NB4 (cell line): ENCODE data around the gene MYO6.
A peak's percentile ranks its signal among the peaks of the same experiment; 100 is the strongest.

Experiments used
- DNase-seq: peaks from one replicate; pipeline ENCODE4 v3.0.0; 2010; ENCODE audit warnings: low read depth
- H3K4me3 ChIP-seq: one replicate; pipeline ENCODE4 v1.5.1; 2011; ENCODE audit warnings: mild to moderate bottlenecking, low read depth, low read length, moderate library complexity
- CTCF ChIP-seq: IDR thresholded peaks from one replicate; pipeline ENCODE4 v1.5.1; 2012; ENCODE audit warnings: low read depth, low read length
- MYC ChIP-seq: IDR thresholded peaks from 2 replicates; pipeline ENCODE4 v1.6.1; 2011; ENCODE audit warnings: low read depth, low read length
- POLR2A ChIP-seq: IDR thresholded peaks from 2 replicates; pipeline ENCODE4 v1.6.1; 2011; ENCODE audit warnings: mild to moderate bottlenecking; ENCODE audit not compliant: insufficient read length; ENCODE audit errors: extremely low read depth
- TF ChIP-seq, protein P1 (sequence below): IDR thresholded peaks from 2 replicates; pipeline ENCODE4 v1.6.1; 2011; ENCODE audit warnings: low read depth, low read length

MYO6 gene

GRCh38 chr6:75735491-75736186, 13.4 kb upstream of the MYO6 start:
- no peak overlapping the region for H3K4me3 ChIP-seq
- TF ChIP-seq CTCF (no peak), POLR2A (no peak), MYC (no peak)
- TF ChIP-seq, protein P1, sequence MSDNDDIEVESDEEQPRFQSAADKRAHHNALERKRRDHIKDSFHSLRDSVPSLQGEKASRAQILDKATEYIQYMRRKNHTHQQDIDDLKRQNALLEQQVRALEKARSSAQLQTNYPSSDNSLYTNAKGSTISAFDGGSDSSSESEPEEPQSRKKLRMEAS = no peak
- DNase-seq = peak; percentile 15

DNA sequence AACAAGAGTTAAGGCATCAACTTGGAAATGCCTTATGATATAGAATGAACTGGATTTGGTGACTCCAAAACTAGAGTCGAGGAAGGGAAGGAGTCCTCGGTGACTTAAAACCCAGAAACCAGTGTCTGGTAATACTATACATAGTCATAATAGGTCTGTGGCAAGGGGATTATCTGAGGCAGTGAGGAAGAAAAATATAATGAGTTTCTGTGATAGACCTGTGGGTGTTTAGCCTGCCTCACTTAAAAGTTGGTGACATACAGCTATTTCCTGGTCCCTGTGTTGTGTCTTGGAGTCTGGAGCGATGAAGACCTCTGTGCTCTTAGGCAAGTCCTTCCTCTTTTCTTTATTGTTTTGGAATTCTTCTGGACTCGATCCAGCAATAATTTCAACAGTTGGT, 5.1 kb upstream of the MYO6 start:
- TF ChIP-seq MYC (no peak), POLR2A (no peak), CTCF (no peak)
- TF ChIP-seq, protein P1 = no peak

GRCh38 chr6:75745404-75745803, 3.6 kb upstream of the MYO6 start:
- no peak for DNase-seq
- no peak overlapping the region for H3K4me3 ChIP-seq
- TF ChIP-seq CTCF (no peak), POLR2A (no peak), MYC (no peak)
- TF ChIP-seq, protein P1 = no peak

More for the DNA sequence above, 5.1 kb upstream of the MYO6 start:
- DNase-seq = no peak
- H3K4me3 ChIP-seq = no peak overlapping the region

DNA sequence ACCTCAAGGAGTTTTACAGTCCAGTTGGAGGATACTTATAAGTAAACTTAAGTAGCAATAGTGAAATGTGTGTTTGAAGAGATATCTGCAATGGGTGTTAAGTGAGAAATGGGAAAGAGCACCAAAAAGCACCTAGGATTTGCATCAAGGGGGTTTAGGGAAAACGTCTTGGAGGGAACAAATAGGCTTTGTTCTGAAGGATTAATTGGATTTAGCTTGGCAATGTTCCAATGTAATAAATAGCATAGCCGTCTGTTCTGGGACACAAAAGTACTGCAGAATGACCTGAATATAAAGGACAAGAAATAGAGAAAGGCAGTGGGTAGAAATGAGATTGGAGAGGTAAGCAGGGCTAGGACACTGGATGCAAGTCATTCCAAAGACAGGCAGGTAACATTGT, 2.8 kb upstream of the MYO6 start:
- TF ChIP-seq CTCF (no peak), MYC (no peak), POLR2A (no peak)
- TF ChIP-seq, protein P1 = no peak
- no peak overlapping the region for H3K4me3 ChIP-seq
- no peak for DNase-seq

DNA sequence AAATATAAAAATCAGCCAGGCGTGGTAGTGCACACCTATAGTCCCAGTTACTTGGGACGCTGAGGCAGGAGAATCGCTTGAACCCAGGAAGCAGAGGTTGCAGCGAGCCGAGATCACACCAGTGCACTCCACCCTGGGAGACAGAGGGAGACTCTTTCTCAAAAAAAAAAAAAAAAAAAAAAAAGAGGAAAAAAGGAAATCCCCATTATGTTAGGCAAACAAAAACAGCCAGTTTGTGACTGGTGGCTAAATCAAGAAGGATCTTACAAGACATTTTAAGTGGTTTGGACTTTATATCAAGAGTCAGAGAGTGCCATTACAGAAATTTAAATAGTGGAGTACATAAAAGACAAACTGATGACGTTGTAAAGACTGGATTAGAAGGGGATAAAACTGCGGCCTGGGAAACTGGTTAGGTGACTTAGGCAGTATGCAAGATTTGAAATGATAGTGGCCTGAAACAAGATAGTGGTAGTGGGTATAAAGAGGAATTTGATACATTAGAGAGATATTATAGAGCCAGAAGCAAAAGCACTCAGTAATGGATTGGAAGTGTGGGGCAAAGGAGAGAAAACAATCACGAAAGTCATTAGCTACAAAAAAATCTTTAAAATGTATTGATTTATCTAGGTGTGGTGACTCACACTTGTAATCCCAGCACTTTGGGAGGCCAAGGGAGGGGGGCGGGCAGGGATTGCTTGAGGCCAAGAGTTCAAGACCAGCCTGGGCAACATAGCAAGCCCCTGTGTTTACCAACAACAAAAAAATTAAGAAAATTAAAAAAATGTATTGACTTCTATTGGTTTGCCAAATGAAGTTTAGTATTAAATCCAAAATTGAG, 1.7 kb upstream of the MYO6 start:
- TF ChIP-seq, protein P1 = no peak
- TF ChIP-seq POLR2A = no peak
- no peak for TF ChIP-seq MYC
- no peak for TF ChIP-seq CTCF
- no peak for DNase-seq
- no peak overlapping the region for H3K4me3 ChIP-seq
